Measurements from ENCODE around the gene PCDHAC2.

GRCh38 chr5:140953234-140953633, 13.0 kb upstream of the PCDHAC2 start:
- TF ChIP-seq EZH2phosphoT487 (IDR thresholded peaks at IDR 0.05; ENCODE audit: low read length), result no peak
- TF ChIP-seq, protein P1, sequence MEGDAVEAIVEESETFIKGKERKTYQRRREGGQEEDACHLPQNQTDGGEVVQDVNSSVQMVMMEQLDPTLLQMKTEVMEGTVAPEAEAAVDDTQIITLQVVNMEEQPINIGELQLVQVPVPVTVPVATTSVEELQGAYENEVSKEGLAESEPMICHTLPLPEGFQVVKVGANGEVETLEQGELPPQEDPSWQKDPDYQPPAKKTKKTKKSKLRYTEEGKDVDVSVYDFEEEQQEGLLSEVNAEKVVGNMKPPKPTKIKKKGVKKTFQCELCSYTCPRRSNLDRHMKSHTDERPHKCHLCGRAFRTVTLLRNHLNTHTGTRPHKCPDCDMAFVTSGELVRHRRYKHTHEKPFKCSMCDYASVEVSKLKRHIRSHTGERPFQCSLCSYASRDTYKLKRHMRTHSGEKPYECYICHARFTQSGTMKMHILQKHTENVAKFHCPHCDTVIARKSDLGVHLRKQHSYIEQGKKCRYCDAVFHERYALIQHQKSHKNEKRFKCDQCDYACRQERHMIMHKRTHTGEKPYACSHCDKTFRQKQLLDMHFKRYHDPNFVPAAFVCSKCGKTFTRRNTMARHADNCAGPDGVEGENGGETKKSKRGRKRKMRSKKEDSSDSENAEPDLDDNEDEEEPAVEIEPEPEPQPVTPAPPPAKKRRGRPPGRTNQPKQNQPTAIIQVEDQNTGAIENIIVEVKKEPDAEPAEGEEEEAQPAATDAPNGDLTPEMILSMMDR (IDR thresholded peaks at IDR 0.05; ENCODE audit: low read length), result no peak
- no peak for TF ChIP-seq EZH2 (optimal IDR thresholded peaks at IDR 0.05; ENCODE audit: low read depth, low read length)

All from MM.1S (cell line).